GM12878 (cell line): ENCODE data around the gene ZBTB42. TPM values are rescaled to one million over a fixed set of nuclear protein-coding genes. Genes with fewer than 3 reads are reported as not detected.

Source experiments
- ATAC-seq: fragments of 200-7000 bp; cut with Tn5 transposase; 3 replicates; pipeline ENCODE4 v1.9.1; 2020; ENCODE audit warnings: mild to moderate bottlenecking, moderate library complexity
- BruUV-seq: library from RNA; stranded (reverse); fragments of 400-500 nt; replicated peaks from 2 replicates; lab custom pipeline; 2021; lab: Mats Ljungman, UMichigan
- CTCF ChIA-PET: fragments of 300-600 bp; sonication (Branson Sonifier 250); formaldehyde crosslinking; extraction: SDS; loops from one replicate; lab custom pipeline; 2021; ENCODE audit warnings: inconsistent platforms; lab: Yijun Ruan, JAX
- POLR2A ChIA-PET: fragments of 350-600 bp; formaldehyde crosslinking; extraction: SDS; loops from one replicate; lab custom pipeline; 2021; ENCODE audit warnings: inconsistent platforms; lab: Charles Lee
- RAD21 ChIA-PET: fragments of 300-600 bp; sonication (Branson Sonifier 250); formaldehyde crosslinking; loops from one replicate; lab custom pipeline; 2023; ENCODE audit warnings: antibody characterized with exemption; ENCODE audit not compliant: unreplicated experiment; lab: Charles Lee
- SMC1A ChIA-PET: fragments of 300-600 bp; sonication (Branson Sonifier 250); formaldehyde crosslinking; loops from one replicate; lab custom pipeline; 2023; ENCODE audit not compliant: unreplicated experiment, uncharacterized antibody; lab: Charles Lee
- DNase-seq: peaks from one replicate; pipeline ENCODE4 v3.0.0-alpha.2; 2011; ENCODE audit warnings: low read depth, low spot score
- FAIRE-seq: peaks from 3 replicates; lab custom pipeline; 2011; peaks lifted over from hg19 to GRCh38; lab: Jason Lieb, UNC
- H2AFZ ChIP-seq: 2 replicates; pipeline ENCODE4 v1.6.0; 2011; ENCODE audit warnings: low read depth, low read length, control low read depth; ENCODE audit not compliant: control insufficient read depth
- H3K27ac ChIP-seq: 2 replicates; pipeline ENCODE4 v1.5.1; 2011; ENCODE audit warnings: control low read depth; ENCODE audit not compliant: control insufficient read depth, insufficient read depth
- H3K27me3 ChIP-seq, 2 experiments: replicated peaks in 1 of 2; 2 replicates each; pipeline versions ENCODE4 v1.6.0 to v1.6.1; 2011; ENCODE audit warnings: low read length in 1 of 2; ENCODE audit not compliant: control insufficient read depth in 2 of 2, insufficient read depth in 2 of 2
- H3K36me3 ChIP-seq, 2 experiments: 2 replicates each; pipeline ENCODE4 v1.5.1; 2011; ENCODE audit warnings: low read length in 1 of 2; ENCODE audit not compliant: control insufficient read depth in 2 of 2, insufficient read depth in 2 of 2
- H3K4me1 ChIP-seq: 2 replicates; pipeline ENCODE4 v1.6.1; 2011; ENCODE audit warnings: mild to moderate bottlenecking, low read length, moderate library complexity, mixed read lengths; ENCODE audit not compliant: control insufficient read depth, insufficient read depth
- H3K4me2 ChIP-seq: 2 replicates; pipeline ENCODE4 v1.6.0; 2011; ENCODE audit warnings: control low read depth; ENCODE audit not compliant: control insufficient read depth, insufficient read depth
- H3K4me3 ChIP-seq: fragments of 200-600 bp; sonication (generic); 2 replicates; pipeline ENCODE4 v1.5.1; 2016
- H3K79me2 ChIP-seq: 2 replicates; pipeline ENCODE4 v1.6.0; 2011; ENCODE audit warnings: low read length; ENCODE audit not compliant: control insufficient read depth, insufficient read depth
- H3K9ac ChIP-seq: 2 replicates; pipeline ENCODE4 v1.8.0; 2011; ENCODE audit warnings: low read length, control low read depth, mixed read lengths; ENCODE audit not compliant: control insufficient read depth, insufficient read depth
- H3K9me3 ChIP-seq: replicated peaks from 3 replicates; pipeline ENCODE4 v1.5.1; 2011; ENCODE audit warnings: mild to moderate bottlenecking, low read length; ENCODE audit not compliant: control insufficient read depth, insufficient read depth
- H4K20me1 ChIP-seq: 2 replicates; pipeline ENCODE4 v1.6.0; 2011; ENCODE audit not compliant: control insufficient read depth, insufficient read depth
- ATF7 ChIP-seq: fragments of 450-650 bp; IDR thresholded peaks from 2 replicates; pipeline ENCODE4 v1.6.1; 2016; ENCODE audit warnings: low read depth, mild to moderate bottlenecking
- CHD2 ChIP-seq: IDR thresholded peaks from 2 replicates; pipeline ENCODE4 v1.6.1; 2011; ENCODE audit warnings: low read depth, low read length, improper control_type of control experiment, borderline replicate concordance
- ELK1 ChIP-seq: IDR thresholded peaks from 2 replicates; pipeline ENCODE4 v1.6.1; 2012; ENCODE audit warnings: low read depth, low read length, improper control_type of control experiment
- GATAD2B ChIP-seq: fragments of 450-650 bp; conservative IDR thresholded peaks from 2 replicates; pipeline ENCODE4 v1.6.1; 2017; ENCODE audit warnings: low read depth, mild to moderate bottlenecking, moderate library complexity
- IRF3 ChIP-seq: fragments of 450-650 bp; IDR thresholded peaks from 2 replicates; pipeline ENCODE4 v1.6.1; 2014; ENCODE audit warnings: mild to moderate bottlenecking
- MTA3 ChIP-seq: IDR thresholded peaks from 2 replicates; pipeline ENCODE4 v1.6.1; 2012; ENCODE audit warnings: low read length, inconsistent platforms, borderline replicate concordance
- NR2C1 ChIP-seq: fragments of 450-650 bp; IDR thresholded peaks from 2 replicates; pipeline ENCODE4 v1.6.1; 2017; ENCODE audit warnings: antibody characterized with exemption, mild to moderate bottlenecking, moderate library complexity
- PKNOX1 ChIP-seq: fragments of 450-650 bp; IDR thresholded peaks from 2 replicates; pipeline ENCODE4 v1.6.1; 2016; ENCODE audit warnings: mild to moderate bottlenecking
- POLR2AphosphoS2 ChIP-seq: IDR thresholded peaks from 2 replicates; pipeline ENCODE4 v1.6.1; 2011; ENCODE audit warnings: low read depth, mild to moderate bottlenecking, low read length, improper control_type of control experiment, moderate library complexity
- ZBTB11 ChIP-seq: fragments of 450-650 bp; formaldehyde crosslinking; IDR thresholded peaks from 2 replicates; pipeline ENCODE4 v1.5.0; 2022; ENCODE audit warnings: mild to moderate bottlenecking, missing genetic modification characterization
- ZNF622 ChIP-seq: fragments of 450-650 bp; IDR thresholded peaks from 2 replicates; pipeline ENCODE4 v1.6.1; 2017; ENCODE audit warnings: mild to moderate bottlenecking, inconsistent platforms
- WGBS: methylation state at CpG from one replicate; pipeline ENCODE4 v1.1.6; 2016; ENCODE audit warnings: low lambda C conversion rate; ENCODE audit not compliant: insufficient replicate concordance, insufficient coverage; ENCODE audit errors: missing lambda C conversion rate; 5-methylcytosine and 5-hydroxymethylcytosine counted together
- in situ Hi-C: fragments of 300-500 bp; cut with MboI; formaldehyde crosslinking; loops from 9 replicates; pipeline ENCODE4 v1.14.3; 2018; ENCODE audit warnings: mixed read lengths
- intact Hi-C: fragments of 100-400 bp; cut with micrococcal nuclease; formaldehyde crosslinking; loops from one replicate; pipeline ENCODE4 v1.14.2; 2022; ENCODE audit not compliant: unreplicated experiment
- polyA plus RNA-seq, 11 experiments: library from polyadenylated mRNA; depleted of rRNA in 4 of 11; unstranded in 6 of 11; stranded (reverse) in 5 of 11; fragments of >200 nt; fragmentation: Nextera tagmentation in 4 of 11; fragmentation: Illumina TruSeq in 1 of 11; extraction: Ambion mirVana in 4 of 11; extraction: Trizol in 1 of 11; gene quantifications; 1 replicate in 1 of 11; 2 replicates in 10 of 11; pipeline versions ENCODE4 v1.2.1 to v1.2.3, GENCODE V29; 2011 to 2016; ENCODE audit warnings: inconsistent platforms in 2 of 11, missing spikeins in 2 of 11, low read depth in 1 of 11
- total RNA-seq, 4 experiments: library from RNA; depleted of rRNA in 3 of 4; stranded (reverse); fragments of >200 nt in 3 of 4; fragmentation: Illumina TruSeq in 1 of 4; extraction: Trizol in 1 of 4; gene quantifications; 2 replicates each; pipeline versions ENCODE4 v1.2.1 to v1.2.3, GENCODE V29; 2013 to 2021

Gene ZBTB42
- total and polyA plus RNA-seq, 10 of the 15 experiments (the other 5 are each of a cell fraction or from before 2014, with no cell fraction given), result 0.05 to 1.2 (median 0.37) TPM; not detected in 2

- TF ChIP-seq PKNOX1, result no peak
- no peak for TF ChIP-seq ZNF622
These were observed 42.1 kb downstream of the ZBTB42 start (continued) for GRCh38 chr14:104843006-104843405.

GRCh38 chr14:104843442-104844305 lies 42.8 kb downstream of the ZBTB42 start:
- H2AFZ ChIP-seq, result no peak overlapping the region
- TF ChIP-seq ZNF622 (no peak), GATAD2B (no peak), ATF7 (no peak), MTA3 (no peak), NR2C1 (no peak), CHD2 (no peak), POLR2AphosphoS2 (no peak), ELK1 (no peak), IRF3 (no peak), ZBTB11 (CRISPR knock-in tag) (no peak)

More at GRCh38 chr14:104843442-104844305, 42.8 kb downstream of the ZBTB42 start:
- ATAC-seq, result no peak
- Histone ChIP-seq H4K20me1 (no peaks in the 10 kb centered on the region; the same call in none of the 2 replicates), H3K4me3 (no peak overlapping the region), H3K27ac (no peak overlapping the region), H3K79me2 (no peaks in the 10 kb centered on the region), H3K9ac (no peak overlapping the region), H3K27me3 (peaks cover 8 to 11% of the 10 kb centered on the region in 2 experiments), H3K9me3 (no peaks in the 10 kb centered on the region), H3K4me2 (no peak overlapping the region), H3K4me1 (no peaks in the 10 kb centered on the region), H3K36me3 (no peaks in the 10 kb centered on the region)
- in situ Hi-C loops (no loop called here), intact Hi-C loops (no loop called here)
- 10% methylated on average over 54 of the region's 69 CpGs for WGBS
- CTCF ChIA-PET, result no interaction called here
- RAD21 ChIA-PET, result no interaction called here
- no peak for DNase-seq
- no TSS peak for BruUV-seq
- SMC1A ChIA-PET, result no interaction called here
- POLR2A ChIA-PET, result no interaction called here
- no peak for FAIRE-seq
